ENCODE measurements around the gene CMTM8.

Gene CMTM8

GRCh38 chr3:32239307-32240158 is 1.1 kb downstream of the CMTM8 start:
- no peak for ATAC-seq
- TF ChIP-seq TSHZ2 (CRISPR knock-in tag; IDR thresholded peaks at IDR 0.05) (no peak), CREB5 (CRISPR knock-in tag; IDR thresholded peaks at IDR 0.05; ENCODE audit: low read depth) (no peak), ZNF70 (CRISPR knock-in tag; IDR thresholded peaks at IDR 0.05) (no peak), PPARA (CRISPR knock-in tag; IDR thresholded peaks at IDR 0.05; ENCODE audit: borderline replicate concordance) (no peak), TOX (CRISPR knock-in tag; IDR thresholded peaks at IDR 0.05; ENCODE audit: borderline replicate concordance) (no peak), RARB (CRISPR knock-in tag; IDR thresholded peaks at IDR 0.05) (no peak), ZNF565 (CRISPR knock-in tag; conservative IDR thresholded peaks at IDR 0.05; ENCODE audit: low read depth) (no peak), OSR1 (CRISPR knock-in tag; IDR thresholded peaks at IDR 0.05) (no peak), SNAI2 (CRISPR knock-in tag; IDR thresholded peaks at IDR 0.05) (no peak), PATZ1 (CRISPR knock-in tag; IDR thresholded peaks at IDR 0.05; ENCODE audit: borderline replicate concordance) (no peak), ZNF8 (CRISPR knock-in tag; IDR thresholded peaks at IDR 0.05) (no peak)

GRCh38 chr3:32240159-32240545 is 1.7 kb downstream of the CMTM8 start:
- ATAC-seq, result peak; percentile 61
- TF ChIP-seq ZC3H10 (CRISPR knock-in tag; IDR thresholded peaks at IDR 0.05), result no peak
- TF ChIP-seq ARNTL (CRISPR knock-in tag; IDR thresholded peaks at IDR 0.05; ENCODE audit: borderline replicate concordance, low read depth), result no peak
- no peak for TF ChIP-seq GLIS3 (CRISPR knock-in tag; IDR thresholded peaks at IDR 0.05)
- TF ChIP-seq ZNF565 (CRISPR knock-in tag; conservative IDR thresholded peaks at IDR 0.05; ENCODE audit: low read depth), result no peak
- TF ChIP-seq ESRRG (CRISPR knock-in tag; IDR thresholded peaks at IDR 0.05), result no peak
- TF ChIP-seq ZNF8 (CRISPR knock-in tag; IDR thresholded peaks at IDR 0.05), result no peak
- no peak for TF ChIP-seq TOX (CRISPR knock-in tag; IDR thresholded peaks at IDR 0.05; ENCODE audit: borderline replicate concordance)
- TF ChIP-seq RARB (CRISPR knock-in tag; IDR thresholded peaks at IDR 0.05), result no peak
- no peak for TF ChIP-seq ZFP3 (CRISPR knock-in tag; IDR thresholded peaks at IDR 0.05)
- no peak for TF ChIP-seq TCF4 (CRISPR knock-in tag; IDR thresholded peaks at IDR 0.05; ENCODE audit: borderline replicate concordance)
- no peak for TF ChIP-seq SNAI2 (CRISPR knock-in tag; IDR thresholded peaks at IDR 0.05)
- TF ChIP-seq CSRNP3 (CRISPR knock-in tag; IDR thresholded peaks at IDR 0.05), result no peak
- no peak for TF ChIP-seq ZFP30 (CRISPR knock-in tag; IDR thresholded peaks at IDR 0.05)
- TF ChIP-seq ISL1 (CRISPR knock-in tag; IDR thresholded peaks at IDR 0.05), result no peak

GRCh38 chr3:32241100-32241499 is 2.6 kb downstream of the CMTM8 start:
- no peak for ATAC-seq
- TF ChIP-seq SNAI2 (CRISPR knock-in tag; IDR thresholded peaks at IDR 0.05), result no peak
- TF ChIP-seq CSDC2 (CRISPR knock-in tag; IDR thresholded peaks at IDR 0.05), result no peak
- no peak for TF ChIP-seq CSRNP3 (CRISPR knock-in tag; IDR thresholded peaks at IDR 0.05)
- TF ChIP-seq TOX (CRISPR knock-in tag; IDR thresholded peaks at IDR 0.05; ENCODE audit: borderline replicate concordance), result no peak
- no peak for TF ChIP-seq RARB (CRISPR knock-in tag; IDR thresholded peaks at IDR 0.05)
- TF ChIP-seq TSHZ2 (CRISPR knock-in tag; IDR thresholded peaks at IDR 0.05), result no peak
- no peak for TF ChIP-seq POU6F1 (CRISPR knock-in tag; IDR thresholded peaks at IDR 0.05; ENCODE audit: borderline replicate concordance, low read depth)
- TF ChIP-seq ISL1 (CRISPR knock-in tag; IDR thresholded peaks at IDR 0.05), result no peak

All from SK-N-SH treated with all-trans-retinoic acid at 6 μM for 48 hours (cell line).